Endodermal cell (in vitro differentiated cells): ENCODE data around the gene SYNRG. TPM values are rescaled to one million over a fixed set of nuclear protein-coding genes. Genes with fewer than 3 reads are reported as not detected.

Experiments
- DNase-seq: peaks from one replicate; pipeline ENCODE4 v3.0.0-alpha.2; 2017
- H3K27ac ChIP-seq: 2 replicates; pipeline ENCODE4 v1.5.1; 2013; ENCODE audit warnings: mild to moderate bottlenecking, low read depth, low read length, moderate library complexity
- H3K27me3 ChIP-seq: 2 replicates; pipeline ENCODE4 v1.6.1; 2013; ENCODE audit warnings: mild to moderate bottlenecking, low read length, moderate library complexity; ENCODE audit not compliant: insufficient read depth, control insufficient read depth, poor library complexity, severe bottlenecking
- H3K36me3 ChIP-seq: 2 replicates; pipeline ENCODE4 v1.7.0; 2013; ENCODE audit warnings: mild to moderate bottlenecking, low read length, moderate library complexity; ENCODE audit not compliant: control insufficient read depth, insufficient read depth
- H3K4me1 ChIP-seq: one replicate; pipeline ENCODE4 v1.7.0; 2013; ENCODE audit warnings: low read length; ENCODE audit not compliant: control insufficient read depth, insufficient read depth
- H3K4me3 ChIP-seq: 2 replicates; pipeline ENCODE4 v1.5.1; 2013; ENCODE audit warnings: mild to moderate bottlenecking, low read length, moderate library complexity
- H3K9ac ChIP-seq: 2 replicates; pipeline ENCODE4 v1.6.1; 2013; ENCODE audit warnings: mild to moderate bottlenecking, low read length, moderate library complexity; ENCODE audit not compliant: poor library complexity, severe bottlenecking; ENCODE audit errors: extremely low read depth
- H3K9me3 ChIP-seq: 2 replicates; pipeline ENCODE4 v1.6.1; 2013; ENCODE audit warnings: mild to moderate bottlenecking, low read length, moderate library complexity; ENCODE audit not compliant: control insufficient read depth
- H3K27ac Mint-ChIP-seq: 2 replicates; pipeline ENCODE4 v1.8.0; 2020; ENCODE audit warnings: mixed read lengths
- H3K27me3 Mint-ChIP-seq: 2 replicates; pipeline ENCODE4 v1.8.0; 2021; ENCODE audit warnings: mild to moderate bottlenecking, mixed read lengths; ENCODE audit not compliant: insufficient read depth
- H3K36me3 Mint-ChIP-seq: 2 replicates; pipeline ENCODE4 v1.8.0; 2020; ENCODE audit warnings: low read depth, mixed read lengths
- H3K4me1 Mint-ChIP-seq: 2 replicates; pipeline ENCODE4 v1.8.0; 2020; ENCODE audit warnings: mixed read lengths
- H3K4me3 Mint-ChIP-seq: 2 replicates; pipeline ENCODE4 v1.8.0; 2020; ENCODE audit warnings: mild to moderate bottlenecking, moderate library complexity, mixed read lengths
- H3K9me3 Mint-ChIP-seq: 2 replicates; pipeline ENCODE4 v1.8.0; 2020; ENCODE audit warnings: mild to moderate bottlenecking, mixed read lengths
- CTCF ChIP-seq: fragments of 200-600 bp; sonication (generic); conservative IDR thresholded peaks from 2 replicates; pipeline ENCODE4 v1.5.0; 2021; ENCODE audit warnings: antibody characterized with exemption, mild to moderate bottlenecking
- WGBS, 2 experiments: methylation state at CpG; one replicate each; pipeline versions ENCODE4 v1.1.5 to v1.1.7; 2013; ENCODE audit warnings: missing lambda C conversion rate in 2 of 2, mixed read lengths in 1 of 2; ENCODE audit not compliant: insufficient coverage in 1 of 2, insufficient read length in 1 of 2; 5-methylcytosine and 5-hydroxymethylcytosine counted together
- total RNA-seq, 2 donors: library from RNA; stranded (reverse); fragmentation: NEBNext Ultra II Directional in 1 of 2; extraction: Animal tissue kit (Norgen Biotek cat#: 25700) in 1 of 2; gene quantifications; 2 replicates in 1 of 2; 3 replicates in 1 of 2; pipeline ENCODE4 v1.2.1, GENCODE V29; 2021

SYNRG gene
- total RNA-seq, 2 donors from 2014 or later: 47.2 to 52.4 TPM

GRCh38 chr17:37564252-37564651, 45.0 kb downstream of the SYNRG start:
- H3K9me3 Mint-ChIP-seq: peaks cover 17% of the 10 kb centered on the region
- H3K4me3 ChIP-seq: no peak overlapping the region
- H3K27me3 ChIP-seq: no peaks in the 10 kb centered on the region
- no peak overlapping the region for H3K9ac ChIP-seq
- H3K27me3 Mint-ChIP-seq: no peaks in the 10 kb centered on the region
- H3K27ac ChIP-seq: no peak overlapping the region
- peaks cover 72% of the 10 kb centered on the region for H3K36me3 ChIP-seq
- no peak for TF ChIP-seq CTCF
- peaks cover 18% of the 10 kb centered on the region for H3K9me3 ChIP-seq
- H3K4me1 ChIP-seq: no peaks in the 10 kb centered on the region
- no peak overlapping the region for H3K4me3 Mint-ChIP-seq
- H3K4me1 Mint-ChIP-seq: no peaks in the 10 kb centered on the region
- 93 to 94% methylated on average over 3 of the region's 3 CpGs for WGBS, 2 experiments
- H3K27ac Mint-ChIP-seq: no peak overlapping the region
- H3K36me3 Mint-ChIP-seq: peaks cover 72% of the 10 kb centered on the region
- no peak for DNase-seq

GRCh38 chr17:37562016-37562745, 47.0 kb downstream of the SYNRG start:
- peaks cover 70% of the 10 kb centered on the region for H3K36me3 Mint-ChIP-seq

GRCh38 chr17:37558299-37558698, 50.9 kb downstream of the SYNRG start:
- peaks cover 7% of the 10 kb centered on the region for H3K4me1 ChIP-seq
- no peak overlapping the region for H3K9ac ChIP-seq
- 93% methylated on average over 1 of the region's 2 CpGs; no CpG with 5 or more reads in 1 of the 2 experiments for WGBS, 2 experiments
- H3K36me3 Mint-ChIP-seq: peaks cover 50% of the 10 kb centered on the region
- H3K36me3 ChIP-seq: peaks cover 69% of the 10 kb centered on the region
- H3K27ac ChIP-seq: no peak overlapping the region
- no peaks in the 10 kb centered on the region for H3K27me3 Mint-ChIP-seq
- H3K27ac Mint-ChIP-seq: no peak overlapping the region
- no peak for TF ChIP-seq CTCF
- no peaks in the 10 kb centered on the region for H3K9me3 ChIP-seq
- no peaks in the 10 kb centered on the region for H3K9me3 Mint-ChIP-seq
- DNase-seq: no peak
- H3K27me3 ChIP-seq: no peaks in the 10 kb centered on the region
- H3K4me3 Mint-ChIP-seq: no peak overlapping the region
- H3K4me3 ChIP-seq: no peak overlapping the region
- peaks cover 9% of the 10 kb centered on the region for H3K4me1 Mint-ChIP-seq

More at GRCh38 chr17:37562016-37562745, 47.0 kb downstream of the SYNRG start:
- peaks cover 67% of the 10 kb centered on the region for H3K36me3 ChIP-seq
- no peak overlapping the region for H3K9ac ChIP-seq
- no peak for DNase-seq
- no peak overlapping the region for H3K4me3 ChIP-seq
- Mint-ChIP-seq H3K4me3 (no peak overlapping the region), H3K27ac (no peak overlapping the region), H3K4me1 (peaks cover 7% of the 10 kb centered on the region), H3K9me3 (peaks cover 17% of the 10 kb centered on the region), H3K27me3 (no peaks in the 10 kb centered on the region)
- 90% methylated on average over 4 to 5 of the region's 5 CpGs for WGBS, 2 experiments
- H3K9me3 ChIP-seq: peaks cover 16% of the 10 kb centered on the region
- TF ChIP-seq CTCF: no peak
- peaks cover 6% of the 10 kb centered on the region for H3K4me1 ChIP-seq
- H3K27me3 ChIP-seq: no peaks in the 10 kb centered on the region
- H3K27ac ChIP-seq: no peak overlapping the region
